Astrocyte (in vitro differentiated cells and primary cell): ENCODE measurements around the gene CERS6.

ENCODE experiments used
- EZH2 ChIP-seq: IDR thresholded peaks from 2 replicates; pipeline ENCODE4 v1.6.1; 2012; ENCODE audit warnings: mild to moderate bottlenecking, low read length, inconsistent platforms; ENCODE audit not compliant: insufficient read depth
- TF ChIP-seq, protein P1 (sequence below): IDR thresholded peaks from 2 replicates; pipeline ENCODE4 v1.5.1; 2011; ENCODE audit warnings: low read depth, mild to moderate bottlenecking, inconsistent platforms, low read length, moderate library complexity; ENCODE audit not compliant: insufficient read depth

DNA sequence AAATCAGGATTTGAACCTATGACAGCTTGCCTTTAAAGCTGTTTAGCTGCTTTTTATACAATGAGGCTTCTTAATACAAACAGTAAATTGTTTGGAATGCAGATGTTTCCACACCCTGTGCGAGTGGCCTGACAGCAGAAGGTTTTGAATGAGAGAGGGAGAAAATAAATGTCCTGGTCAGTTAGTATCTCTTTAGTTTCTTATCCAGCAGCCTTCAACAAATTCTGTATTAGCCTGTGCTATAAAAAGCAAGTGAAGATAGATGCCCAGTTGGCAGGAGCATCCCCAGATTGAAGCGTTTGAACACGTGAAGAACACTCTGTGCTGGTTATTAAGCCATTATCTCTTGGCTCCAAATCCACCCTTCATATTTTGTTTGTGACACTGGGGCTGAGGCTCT is 70.6 kb downstream of the CERS6 start:
- TF ChIP-seq, protein P1, sequence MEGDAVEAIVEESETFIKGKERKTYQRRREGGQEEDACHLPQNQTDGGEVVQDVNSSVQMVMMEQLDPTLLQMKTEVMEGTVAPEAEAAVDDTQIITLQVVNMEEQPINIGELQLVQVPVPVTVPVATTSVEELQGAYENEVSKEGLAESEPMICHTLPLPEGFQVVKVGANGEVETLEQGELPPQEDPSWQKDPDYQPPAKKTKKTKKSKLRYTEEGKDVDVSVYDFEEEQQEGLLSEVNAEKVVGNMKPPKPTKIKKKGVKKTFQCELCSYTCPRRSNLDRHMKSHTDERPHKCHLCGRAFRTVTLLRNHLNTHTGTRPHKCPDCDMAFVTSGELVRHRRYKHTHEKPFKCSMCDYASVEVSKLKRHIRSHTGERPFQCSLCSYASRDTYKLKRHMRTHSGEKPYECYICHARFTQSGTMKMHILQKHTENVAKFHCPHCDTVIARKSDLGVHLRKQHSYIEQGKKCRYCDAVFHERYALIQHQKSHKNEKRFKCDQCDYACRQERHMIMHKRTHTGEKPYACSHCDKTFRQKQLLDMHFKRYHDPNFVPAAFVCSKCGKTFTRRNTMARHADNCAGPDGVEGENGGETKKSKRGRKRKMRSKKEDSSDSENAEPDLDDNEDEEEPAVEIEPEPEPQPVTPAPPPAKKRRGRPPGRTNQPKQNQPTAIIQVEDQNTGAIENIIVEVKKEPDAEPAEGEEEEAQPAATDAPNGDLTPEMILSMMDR: no peak
- no peak for TF ChIP-seq EZH2
